GM12878 (cell line): ENCODE measurements around the gene RAD1.

Experiments
- EGR1 ChIP-seq, 2 experiments: IDR thresholded peaks; 1 replicate in 1 of 2; 2 replicates in 1 of 2; pipeline ENCODE4 v1.6.1; 2011 to 2012; ENCODE audit warnings: low read depth in 2 of 2, low read length in 2 of 2, borderline replicate concordance in 1 of 2, mild to moderate bottlenecking in 1 of 2, moderate library complexity in 1 of 2
- SMC3 ChIP-seq: IDR thresholded peaks from 2 replicates; pipeline ENCODE4 v1.6.1; 2011; ENCODE audit warnings: low read length, improper control_type of control experiment, borderline replicate concordance

DNA sequence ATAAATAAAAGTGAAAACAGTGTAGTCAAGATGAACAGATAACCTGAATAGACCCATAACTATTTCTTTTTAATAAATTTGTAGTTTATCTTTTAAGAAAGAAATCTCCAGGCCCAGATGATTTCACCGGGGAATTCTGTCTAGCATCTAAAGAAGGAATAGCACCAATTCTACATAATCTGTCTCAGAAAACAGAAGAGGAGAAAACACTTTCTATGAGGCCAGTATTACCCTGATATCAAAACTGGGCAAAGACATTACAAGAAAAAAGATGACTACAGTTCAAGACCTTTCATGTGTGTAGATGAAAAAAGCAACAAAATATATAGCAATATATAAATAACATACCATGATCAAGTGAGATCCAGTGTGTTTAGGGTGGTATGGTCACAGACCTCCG, 44.9 kb downstream of the RAD1 start:
- TF ChIP-seq EGR1 (IDR thresholded peaks at IDR 0.05; ENCODE audit: borderline replicate concordance in 1 of 2, low read depth in 2 of 2, low read length in 2 of 2) (no peak), SMC3 (no peak)
